GM18870 (cell line): ENCODE data around the gene ELMOD3.
"Not testable (repeated sequence)": the region's sequence is repeated elsewhere in the genome, so short reads cannot be mapped to it uniquely, and the experiment has no call there.

Source experiments
- ATAC-seq: cut with Tn5 transposase; IDR thresholded peaks from one replicate; pipeline ENCODE4 v1.9.1; 2021; ENCODE audit warnings: moderate library complexity; ENCODE audit not compliant: unreplicated experiment

ELMOD3 gene

DNA sequence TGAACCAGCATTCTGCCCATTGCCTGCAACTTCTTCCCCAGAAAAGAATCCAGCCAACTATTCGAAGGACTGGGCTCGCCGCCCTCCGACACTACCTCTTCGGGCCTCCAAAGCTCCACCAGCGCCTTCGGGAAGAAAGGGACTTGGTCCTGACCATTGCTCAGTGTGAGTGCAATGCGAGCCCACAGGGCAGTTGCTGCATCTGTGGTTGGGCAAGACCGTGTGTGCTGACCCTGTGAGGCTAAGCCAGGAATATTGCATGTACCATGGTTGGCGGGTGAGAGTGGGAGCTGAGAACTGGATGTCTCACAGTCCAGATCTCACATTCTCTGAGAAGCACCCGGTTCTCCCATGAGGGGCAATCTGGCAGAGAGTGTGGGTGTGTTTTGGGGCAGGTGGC, 16.5 kb downstream of the ELMOD3 start:
- no peak for ATAC-seq

- no peak for ATAC-seq
These were observed 21.9 kb downstream of the ELMOD3 start for GRCh38 chr2:85376291-85377065.

DNA sequence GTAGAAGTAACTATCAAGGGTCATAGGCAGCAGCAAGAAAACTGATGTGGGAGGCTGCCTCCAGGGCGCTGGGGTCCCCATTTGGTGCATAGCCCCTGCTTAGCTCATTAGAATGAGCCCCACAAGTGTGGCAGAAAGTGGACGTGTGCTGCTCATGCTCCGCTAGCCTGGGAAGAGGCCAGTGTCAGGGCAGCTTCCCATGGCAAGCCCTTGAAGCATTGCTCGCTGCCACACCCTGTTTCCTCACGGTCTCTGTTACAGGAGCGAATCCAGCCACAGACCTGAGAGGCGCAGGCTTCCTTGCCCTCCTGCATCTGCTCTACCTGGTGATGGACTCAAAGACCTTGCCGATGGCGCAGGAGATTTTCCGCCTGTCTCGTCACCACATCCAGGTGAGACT, 22.5 kb downstream of the ELMOD3 start:
- ATAC-seq, result no peak

GRCh38 chr2:85378257-85378656, 23.7 kb downstream of the ELMOD3 start:
- no peak for ATAC-seq

- no peak for ATAC-seq
These were observed 25.5 kb downstream of the ELMOD3 start for GRCh38 chr2:85380048-85380447.

GRCh38 chr2:85383151-85383550, 28.6 kb downstream of the ELMOD3 start:
- ATAC-seq, result not testable (repeated sequence)

DNA sequence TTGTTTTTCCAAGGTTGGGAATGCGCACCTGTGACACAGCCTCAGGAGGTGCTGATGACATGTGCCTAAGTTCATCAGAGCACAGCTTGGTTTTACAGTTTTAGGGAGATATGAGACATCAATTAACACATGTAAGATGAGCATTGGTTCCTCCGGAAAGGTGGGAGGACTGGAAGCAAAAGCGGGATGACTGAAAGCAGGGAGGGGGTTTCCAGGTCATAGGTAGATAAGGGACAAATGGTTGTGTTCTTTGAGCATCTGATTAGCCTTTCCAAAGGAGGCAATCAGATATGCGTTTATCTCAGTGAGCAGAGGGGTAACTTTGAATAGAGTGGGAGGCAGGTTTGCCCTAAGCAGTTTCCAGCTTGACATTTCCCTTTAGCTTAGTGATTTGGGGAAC, 29.3 kb downstream of the ELMOD3 start:
- no peak for ATAC-seq

DNA sequence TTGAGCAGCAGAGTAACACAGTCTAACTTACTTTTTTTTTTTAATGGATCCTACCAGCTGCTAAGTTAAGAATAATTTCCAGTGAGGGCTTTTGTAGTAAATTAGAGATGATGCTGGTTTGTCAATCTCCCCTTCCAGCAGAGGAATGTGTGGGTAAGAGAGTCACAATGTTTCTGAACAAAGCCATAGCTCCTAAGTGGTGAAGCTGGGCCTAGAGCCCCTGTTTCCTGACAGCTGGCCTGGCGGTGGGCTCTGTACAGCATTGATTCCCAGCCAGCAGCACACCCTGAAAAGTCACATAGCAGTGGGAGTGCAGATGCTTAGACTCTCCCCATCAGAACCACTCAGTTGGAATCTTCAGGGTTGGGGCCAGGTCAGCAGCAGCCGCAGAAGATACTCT, 31.2 kb downstream of the ELMOD3 start:
- ATAC-seq, result no peak

- no peak for ATAC-seq
These were observed 33.2 kb downstream of the ELMOD3 start for GRCh38 chr2:85387754-85388153.

DNA sequence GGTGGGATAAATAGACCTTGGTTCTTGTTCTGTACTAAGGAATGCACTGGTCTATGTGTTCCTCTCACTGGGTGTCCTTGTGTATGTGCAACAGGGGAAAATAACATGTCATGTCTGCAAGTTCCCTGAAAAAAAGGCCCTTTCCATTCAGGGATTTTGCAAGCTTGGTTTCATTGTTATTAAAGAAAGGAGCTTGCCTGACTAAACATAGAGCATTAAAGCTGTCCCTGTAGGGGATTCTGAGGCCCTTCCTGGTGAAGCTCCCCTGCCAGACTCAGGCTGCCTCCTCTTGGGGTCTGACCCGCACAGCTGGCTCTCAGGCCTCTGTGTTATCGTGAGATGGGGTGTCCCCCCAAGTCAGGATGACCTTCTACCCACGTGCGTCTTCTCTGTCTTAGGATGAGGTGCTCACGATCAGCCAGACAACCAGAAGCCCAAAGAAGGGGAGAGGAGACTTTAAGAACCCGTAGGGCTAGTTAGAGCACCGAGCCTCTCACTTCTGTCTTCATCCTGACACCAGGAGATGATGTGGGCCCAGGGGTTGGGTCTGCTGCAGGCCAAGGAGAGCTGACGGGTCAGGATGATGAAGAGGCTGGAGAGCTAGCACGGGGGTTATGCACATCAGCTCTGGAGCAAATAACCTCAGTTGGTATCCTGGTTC, 34.4 kb downstream of the ELMOD3 start:
- no peak for ATAC-seq

GRCh38 chr2:85390941-85391669, 36.5 kb downstream of the ELMOD3 start:
- ATAC-seq, result no peak

GRCh38 chr2:85393836-85394235, 39.3 kb downstream of the ELMOD3 start:
- no peak for ATAC-seq

DNA sequence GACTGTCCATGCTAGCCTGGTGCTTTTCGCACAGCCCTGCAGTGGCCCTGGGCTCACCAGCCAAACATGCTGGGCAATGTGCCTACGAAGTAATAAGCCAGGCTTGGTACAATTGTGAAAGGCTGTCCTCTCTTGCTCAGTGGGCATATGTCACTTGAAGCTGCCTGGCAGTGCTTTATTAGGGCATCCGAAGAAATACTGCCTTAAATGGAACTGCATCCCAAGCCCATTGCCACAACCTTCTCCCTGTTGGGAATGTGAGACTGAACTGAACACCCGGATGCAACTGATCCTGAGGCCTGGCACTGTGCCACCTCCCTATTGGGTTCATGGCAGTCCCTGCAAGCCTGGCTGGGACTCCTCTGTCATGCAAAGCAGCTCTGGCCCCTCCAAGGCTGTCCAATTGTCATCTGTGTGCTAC, 39.7 kb downstream of the ELMOD3 start:
- no peak for ATAC-seq

DNA sequence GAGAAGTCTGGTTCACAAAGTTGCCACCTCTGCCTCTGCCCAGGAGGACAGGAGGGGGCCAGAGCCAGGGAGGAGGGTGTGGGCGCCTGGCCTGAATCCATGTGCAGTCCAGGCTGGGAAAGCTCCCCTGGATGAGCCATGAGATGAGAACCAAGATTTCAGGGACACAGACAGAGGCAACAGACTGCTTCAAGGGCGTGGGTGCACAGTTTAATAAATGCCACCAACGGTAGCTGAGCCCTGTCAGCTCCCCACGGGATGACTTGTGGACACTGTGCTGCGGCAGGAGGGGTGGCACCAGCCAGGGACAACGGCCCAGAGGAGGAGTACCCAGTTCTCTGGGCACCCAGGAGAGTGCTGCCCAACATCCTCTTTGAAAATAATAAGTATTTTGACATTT, 40.4 kb downstream of the ELMOD3 start:
- ATAC-seq, result no peak

- no peak for ATAC-seq
These were observed 41.4 kb downstream of the ELMOD3 start for GRCh38 chr2:85395912-85396475.

DNA sequence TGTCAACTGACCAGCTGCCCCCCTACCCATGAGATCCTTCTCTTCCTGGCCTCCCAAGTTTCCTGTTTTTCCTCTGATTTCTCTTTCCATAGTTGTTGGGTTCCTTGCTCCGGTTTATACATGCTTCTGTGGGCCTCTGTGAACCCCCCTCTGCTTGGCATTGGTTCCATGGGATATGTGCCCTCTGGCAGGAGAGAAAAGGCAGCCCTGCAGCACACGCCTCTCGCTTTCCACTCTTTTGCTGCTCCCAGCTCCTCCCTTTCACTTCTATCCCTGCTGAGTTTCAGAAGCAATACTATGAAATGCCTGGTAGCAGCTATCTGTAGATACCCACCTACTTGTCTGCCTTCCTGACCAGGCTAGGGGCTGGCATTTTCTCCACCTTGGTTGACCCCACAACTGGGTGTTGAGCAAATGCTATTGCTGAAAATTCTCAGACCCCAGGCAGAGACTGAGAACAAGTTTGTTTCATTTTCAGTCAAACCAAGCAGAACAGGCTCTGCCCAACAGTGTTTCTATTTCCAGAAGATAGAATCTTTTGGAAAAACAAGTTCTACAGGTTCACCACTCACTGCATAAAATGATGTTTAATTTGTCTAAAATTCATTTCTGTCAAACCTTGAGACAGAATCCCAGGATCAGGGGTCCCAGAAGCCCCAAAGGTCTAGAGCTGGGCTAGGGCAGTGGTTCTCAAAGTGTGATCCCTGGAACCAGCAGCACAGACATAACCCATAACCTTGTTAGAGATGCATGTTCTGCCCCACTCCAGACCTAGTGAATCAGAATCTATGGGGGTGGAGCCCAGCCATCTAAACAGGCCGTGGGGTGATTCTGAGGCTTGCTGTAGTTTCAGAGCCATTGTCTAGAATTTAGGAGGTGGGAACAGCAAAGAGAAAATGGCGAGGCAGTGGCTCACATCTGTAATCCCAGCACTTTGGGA, 42.2 kb downstream of the ELMOD3 start:
- no peak for ATAC-seq

DNA sequence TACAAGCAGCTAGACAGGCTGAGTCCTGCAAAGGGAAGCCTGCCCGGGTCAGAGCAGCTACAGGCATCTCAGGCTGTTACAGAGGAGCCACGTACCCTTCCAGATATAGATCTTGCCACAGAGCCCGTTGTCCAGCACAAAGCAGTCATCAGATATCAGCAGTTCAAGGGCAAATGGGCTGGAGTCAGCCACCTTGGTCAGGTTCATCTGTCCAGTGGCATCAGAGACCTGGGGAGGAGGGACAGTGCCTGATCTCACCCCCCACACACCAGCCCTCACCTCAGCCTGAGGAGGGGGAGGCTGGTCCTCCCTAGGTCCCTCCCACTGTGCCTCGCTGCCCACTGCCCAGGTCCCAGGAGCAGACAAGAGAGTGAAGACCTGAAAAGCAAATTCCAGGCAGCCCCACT, 43.4 kb downstream of the ELMOD3 start:
- no peak for ATAC-seq

DNA sequence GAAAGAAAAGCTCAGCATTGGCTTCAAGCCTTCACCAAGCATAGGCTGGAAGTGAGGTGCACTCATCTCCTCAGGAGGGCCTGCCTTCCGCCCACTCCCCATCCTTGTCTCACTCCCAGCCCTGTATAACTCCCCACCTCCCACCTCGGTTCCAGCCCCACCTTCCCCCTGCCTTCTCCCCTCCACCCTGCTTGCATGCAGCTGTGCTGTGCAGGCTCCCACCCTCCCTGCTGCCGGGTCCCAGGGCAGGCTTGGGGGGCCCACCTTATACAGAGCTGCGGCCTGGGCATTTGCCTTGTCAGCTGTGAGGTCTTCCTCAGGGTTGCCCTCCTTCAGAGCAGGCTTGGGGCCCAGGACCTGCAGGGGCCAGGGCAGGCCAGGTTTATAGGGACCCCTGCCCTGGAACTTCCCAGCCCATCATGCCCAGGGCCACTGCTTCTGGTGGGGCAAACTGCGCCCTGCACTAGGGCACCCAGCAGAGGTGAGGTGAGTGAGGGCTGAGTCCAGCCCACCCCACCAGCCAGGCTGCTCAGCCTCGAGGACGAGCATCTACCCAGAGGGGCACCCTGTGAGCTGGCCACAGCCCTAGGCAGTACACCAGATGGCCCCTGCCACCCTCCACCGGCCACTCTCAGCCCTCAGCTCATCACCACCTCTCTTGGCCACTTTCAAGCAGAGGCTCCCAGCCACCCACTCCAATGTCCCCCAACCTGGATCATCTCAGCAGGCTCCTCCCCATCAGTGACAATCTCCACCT, 44.0 kb downstream of the ELMOD3 start:
- ATAC-seq, result no peak

DNA sequence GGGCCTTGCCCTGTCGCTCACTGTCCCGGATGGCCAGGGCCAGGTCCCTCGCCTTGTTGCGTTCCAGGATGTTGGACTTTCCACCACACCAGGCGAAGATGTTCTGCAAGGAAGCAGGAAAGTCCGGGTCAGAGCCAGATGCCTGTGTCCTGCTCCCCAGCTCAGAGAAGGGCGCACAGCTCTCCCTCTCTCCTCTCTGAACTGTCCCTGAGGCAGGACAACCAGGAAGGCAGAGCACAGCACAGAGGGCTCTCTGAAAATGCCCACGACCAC, 44.5 kb downstream of the ELMOD3 start:
- no peak for ATAC-seq

DNA sequence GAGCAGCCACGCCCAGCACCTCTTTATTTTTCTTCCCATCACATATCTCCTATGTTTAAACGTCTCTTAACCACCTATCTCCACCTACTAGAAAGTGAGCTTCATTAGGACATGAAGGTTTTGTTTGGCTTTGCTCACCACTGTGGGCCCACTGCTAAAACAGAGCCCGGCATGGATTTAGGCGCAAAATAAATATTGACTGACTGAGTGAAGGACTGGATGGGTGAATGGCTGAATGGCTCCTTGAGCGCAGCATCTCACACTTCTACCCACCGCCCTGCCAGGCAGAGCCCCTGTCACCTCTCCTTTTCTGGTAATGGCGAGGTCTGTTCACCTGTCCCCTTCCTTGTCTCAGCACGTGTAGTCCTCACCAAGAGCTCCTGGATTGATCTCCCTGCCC, 45.5 kb downstream of the ELMOD3 start:
- ATAC-seq, result no peak
